DMS79 (cell line): ENCODE data around the gene MYL11.

ENCODE experiments used
- DNase-seq: peaks from one replicate; lab custom pipeline; 2025; lab: John Stamatoyannopoulos, UW

MYL11 gene

DNA sequence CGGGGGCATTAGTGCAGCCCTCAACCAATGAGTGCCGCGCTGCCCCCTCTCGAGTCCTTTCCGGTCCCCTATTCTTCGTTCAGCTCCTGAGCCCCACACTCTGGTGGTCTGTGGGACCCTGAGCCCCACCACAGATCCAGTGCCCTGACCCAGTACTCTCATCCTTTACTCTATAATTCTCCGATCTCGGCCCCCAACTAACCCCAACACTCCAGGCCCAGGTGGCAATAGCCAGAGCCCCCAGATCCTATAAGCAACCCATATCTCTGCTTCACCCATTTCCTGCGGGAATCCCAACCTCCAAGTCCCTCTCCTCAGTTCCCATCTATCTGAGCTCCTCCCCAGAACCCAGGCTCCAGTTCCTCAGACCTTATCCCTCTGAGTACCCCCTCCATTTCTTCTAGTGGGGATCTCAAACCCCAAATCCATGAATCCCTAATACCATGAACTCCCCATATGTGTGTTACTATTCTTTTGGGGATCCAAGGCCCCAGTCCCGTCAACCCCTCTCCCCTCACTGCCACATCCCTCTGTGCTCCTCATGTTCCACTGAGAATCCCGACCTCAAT, 3.3 kb upstream of the MYL11 start:
- no peak for DNase-seq

DNA sequence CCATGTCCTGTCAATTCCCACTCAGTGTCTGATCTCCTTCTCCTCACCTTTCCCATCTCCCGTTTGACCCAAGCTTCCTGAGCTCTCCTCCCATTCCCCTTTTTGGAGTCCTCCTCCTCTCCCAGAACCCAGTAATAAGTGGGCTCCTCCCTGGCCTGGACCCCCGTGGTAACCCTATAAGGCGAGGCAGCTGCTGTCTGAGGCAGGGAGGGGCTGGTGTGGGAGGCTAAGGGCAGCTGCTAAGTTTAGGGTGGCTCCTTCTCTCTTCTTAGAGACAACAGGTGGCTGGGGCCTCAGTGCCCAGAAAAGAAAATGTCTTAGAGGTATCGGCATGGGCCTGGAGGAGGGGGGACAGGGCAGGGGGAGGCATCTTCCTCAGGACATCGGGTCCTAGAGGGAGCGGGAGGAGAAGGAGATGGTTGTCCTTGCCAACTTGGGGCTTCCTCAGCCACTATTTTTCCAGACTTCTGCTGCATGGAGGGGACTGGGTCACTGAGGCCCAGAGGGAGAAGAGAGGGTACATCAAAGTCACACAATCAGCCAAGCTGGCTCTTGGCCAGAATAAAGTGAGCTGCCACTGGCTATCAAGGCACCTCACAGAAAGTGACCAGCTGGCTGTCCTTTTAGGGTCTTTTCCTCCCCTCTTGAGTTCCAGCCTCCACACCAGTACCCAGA, 2.4 kb upstream of the MYL11 start:
- no peak for DNase-seq

- DNase-seq = no peak
Observed at GRCh38 chr16:30372725-30373124, 1.9 kb upstream of the MYL11 start.

- DNase-seq = no peak
Observed at GRCh38 chr16:30375864-30376263, 1.3 kb downstream of the MYL11 start.

DNA sequence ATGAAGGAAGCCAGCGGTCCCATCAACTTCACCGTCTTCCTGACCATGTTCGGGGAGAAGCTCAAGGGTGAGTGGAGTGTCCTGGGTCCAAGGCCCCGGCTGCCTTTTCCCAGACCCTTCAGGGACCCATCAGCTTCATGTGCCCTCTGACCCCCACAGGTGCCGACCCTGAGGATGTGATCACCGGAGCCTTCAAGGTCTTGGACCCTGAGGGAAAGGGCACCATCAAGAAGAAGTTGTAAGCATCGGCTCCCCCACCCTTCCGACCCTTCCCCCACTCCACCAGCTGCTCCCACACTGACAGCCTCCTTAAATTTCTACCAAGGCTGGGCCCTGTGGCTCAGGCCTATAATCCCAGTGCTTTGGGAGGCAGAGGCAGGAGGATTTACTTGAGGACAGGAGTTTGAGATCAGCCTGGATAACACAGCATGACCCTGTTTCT, 1.9 kb downstream of the MYL11 start:
- DNase-seq = no peak

GRCh38 chr16:30377050-30377811, 2.6 kb downstream of the MYL11 start:
- DNase-seq = peak; percentile 75

- DNase-seq = no peak
Observed at GRCh38 chr16:30377812-30378235, 3.2 kb downstream of the MYL11 start.

GRCh38 chr16:30378236-30379157, 3.9 kb downstream of the MYL11 start:
- DNase-seq = peak; percentile 84

DNA sequence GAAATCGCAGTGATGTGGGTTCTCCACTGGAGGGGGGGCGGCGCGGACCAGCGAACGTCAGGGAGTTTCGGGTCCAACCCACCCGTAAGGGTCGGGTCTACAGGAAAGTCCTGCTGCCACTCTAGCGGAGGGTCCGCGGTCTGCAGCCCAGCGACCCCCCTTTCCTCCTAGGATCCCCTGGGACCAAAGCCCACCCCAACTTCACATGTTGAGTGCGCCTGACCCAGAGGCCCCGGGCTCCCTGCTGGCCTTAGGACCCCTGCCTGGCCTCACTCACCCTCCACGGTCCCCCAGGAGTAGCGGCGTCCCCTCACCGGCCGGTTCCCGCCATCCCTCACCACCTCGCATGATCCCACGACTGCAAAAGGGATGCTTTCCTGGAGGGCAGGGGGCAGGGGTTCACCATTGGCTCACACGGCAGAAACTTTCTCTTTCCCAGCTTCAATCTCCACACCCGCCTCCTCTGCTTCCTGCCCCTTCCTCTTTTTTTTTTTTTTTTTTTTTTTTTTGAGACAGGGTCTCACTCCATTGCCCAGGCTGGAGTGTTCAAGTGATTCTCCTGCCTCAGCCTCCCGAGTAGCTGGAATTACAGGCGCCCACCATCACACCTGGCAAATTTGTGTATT, 4.7 kb downstream of the MYL11 start:
- DNase-seq = no peak

GRCh38 chr16:30380072-30380802, 5.6 kb downstream of the MYL11 start:
- no peak for DNase-seq

DNA sequence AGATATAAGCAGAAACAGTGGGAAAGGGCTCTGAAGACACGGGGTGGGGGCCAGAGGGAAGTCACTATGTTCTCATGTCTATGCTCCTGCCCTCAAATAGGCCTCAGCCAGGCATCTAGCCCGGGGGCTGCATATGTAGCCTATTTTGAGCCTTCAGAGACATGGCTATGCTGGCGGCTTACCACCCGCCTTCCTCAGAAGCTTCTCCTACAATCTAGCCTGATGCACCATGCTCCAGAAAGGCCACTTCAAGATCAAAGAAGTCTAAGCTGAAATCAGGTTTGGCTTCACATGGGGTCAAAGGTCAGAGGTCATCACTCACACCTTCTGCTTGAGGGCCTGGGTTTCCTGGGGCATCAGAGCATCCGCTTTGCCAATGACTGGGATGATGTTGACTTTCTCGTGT, 6.2 kb downstream of the MYL11 start:
- DNase-seq = no peak

- no peak for DNase-seq
Observed at GRCh38 chr16:30381291-30382041, 6.9 kb downstream of the MYL11 start.

DNA sequence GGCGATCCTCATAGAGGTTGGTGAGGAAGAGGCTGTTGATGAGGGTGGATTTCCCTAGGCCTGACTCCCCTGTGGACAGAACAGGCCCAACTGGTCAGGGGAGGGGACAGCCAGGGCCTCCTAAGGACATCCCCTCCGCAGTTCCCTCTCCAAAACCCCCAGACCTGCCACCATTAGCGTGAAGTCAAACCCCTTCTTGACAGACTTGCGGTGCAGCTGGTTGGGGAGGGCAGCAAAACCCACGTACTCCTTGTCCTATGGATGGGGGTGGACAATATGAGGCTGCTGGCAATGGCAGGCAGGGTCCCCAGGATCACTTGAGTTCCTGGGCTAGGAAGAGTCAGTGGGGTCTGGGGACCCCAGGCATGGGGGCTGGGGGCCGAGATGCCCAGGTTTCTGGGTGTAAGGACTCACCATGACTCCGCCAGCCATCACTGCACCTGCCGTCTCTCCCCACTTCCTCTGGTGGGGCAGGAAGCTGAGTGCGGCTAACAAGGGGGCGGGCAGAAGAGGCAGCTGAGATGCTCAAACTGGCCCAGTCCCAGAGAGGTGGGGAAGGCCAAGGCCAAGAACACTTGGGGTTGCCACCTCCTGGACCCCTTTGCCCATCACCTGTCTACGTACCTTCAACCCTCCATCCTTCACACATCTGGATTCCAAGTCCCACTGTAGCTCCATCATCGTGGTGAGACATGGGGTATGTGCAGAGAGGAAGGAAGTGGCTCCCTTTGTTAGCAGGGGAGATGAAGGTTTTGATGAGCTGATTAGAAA, 7.7 kb downstream of the MYL11 start, which contains the start of gene SEPTIN1:
Gene SEPTIN1 (minus strand): TSS at position 451 of the 771 bp plus-strand sequence. CDS start 19 bp downstream, at position 432.
- no peak for DNase-seq

GRCh38 chr16:30383521-30383920, 8.9 kb downstream of the MYL11 start:
- DNase-seq = no peak

DNA sequence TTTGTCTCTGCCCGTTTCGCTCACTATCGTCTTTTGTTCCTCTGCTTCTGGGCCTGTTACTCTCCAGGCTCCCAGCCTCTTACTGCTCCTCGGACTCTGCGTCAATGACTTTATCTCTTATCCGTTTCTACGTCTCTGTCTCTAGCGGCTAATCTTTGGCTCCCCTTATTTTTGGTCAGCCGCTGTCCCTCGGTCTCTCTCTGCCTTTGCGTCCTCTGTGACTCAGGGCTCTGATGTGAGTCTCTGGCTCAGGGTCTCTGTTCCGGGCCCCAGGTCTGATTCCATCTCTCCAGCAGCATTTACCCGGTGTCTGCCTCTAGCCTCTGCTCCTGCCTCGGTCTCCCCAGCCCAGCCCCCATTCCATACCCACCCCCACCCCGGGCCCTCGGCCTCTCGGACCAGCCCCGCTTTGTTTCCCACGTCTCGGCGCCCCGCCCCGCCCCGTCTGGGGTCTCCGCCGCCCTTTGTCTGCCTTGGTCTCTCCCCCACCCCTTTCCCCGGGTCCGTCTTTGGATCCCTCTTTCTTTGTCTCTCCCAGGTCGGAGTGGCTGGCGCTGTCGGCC, 20.1 kb downstream of the MYL11 start:
- peak; percentile 48 for DNase-seq

DNA sequence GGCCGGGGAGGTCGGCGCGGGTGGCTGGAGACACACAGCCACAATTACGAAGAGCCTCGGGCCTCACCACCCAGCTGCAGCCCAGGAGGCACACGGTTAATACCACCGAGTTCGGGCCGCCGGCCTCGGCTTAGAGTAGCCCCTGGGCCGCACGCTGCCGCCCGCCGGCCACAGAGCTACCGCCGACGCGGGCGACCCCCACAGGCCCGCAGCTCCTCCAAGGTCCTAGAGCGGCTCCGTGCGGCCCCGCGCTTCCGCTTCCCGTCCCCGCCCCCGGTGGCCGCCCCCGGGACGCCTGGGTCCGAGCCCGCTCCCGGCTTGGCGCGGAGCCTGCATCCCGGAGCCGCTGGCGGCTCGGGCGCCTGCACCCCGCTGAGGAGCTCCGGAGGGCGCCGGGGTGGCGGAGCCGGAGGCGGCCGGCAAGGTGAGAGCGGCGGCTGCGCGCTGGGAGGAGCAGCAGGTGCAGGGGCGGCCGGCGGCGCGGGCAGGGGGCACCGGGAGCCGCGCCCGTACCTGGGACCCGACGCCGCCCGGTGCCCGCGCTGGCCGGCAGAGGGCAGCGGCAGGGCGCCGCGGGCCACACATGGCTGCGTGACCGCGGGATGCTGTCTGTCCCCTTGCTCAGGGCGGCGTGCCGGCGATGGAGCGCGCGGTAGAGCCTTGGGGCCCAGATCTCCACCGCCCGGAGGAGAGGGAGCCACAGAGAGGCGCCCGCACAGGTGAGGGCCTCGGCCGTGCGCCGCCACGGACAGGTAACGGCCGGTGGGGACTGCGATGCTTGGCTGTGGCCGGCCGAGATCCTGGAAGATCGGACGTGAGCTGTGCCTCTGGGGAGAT, 20.8 kb downstream of the MYL11 start, which contains the start of gene ZNF48:
Gene ZNF48 (plus strand): TSS at position 266 of the 837 bp plus-strand sequence. CDS start 375 bp downstream, at position 641.
- peak; percentile 92 for DNase-seq

- no peak for DNase-seq
Observed at GRCh38 chr16:30395992-30396585, 21.5 kb downstream of the MYL11 start.
